Measurements from ENCODE around the gene C2CD2L.

GRCh38 chr11:119084663-119085436 lies 22.3 kb upstream of the C2CD2L start, which contains the start of gene HMBS:
- peak; percentile 94 for TF ChIP-seq POLR2AphosphoS5 (IDR thresholded peaks at IDR 0.05; ENCODE audit: insufficient read depth, low read depth, low read length)
- TF ChIP-seq CTCF (IDR thresholded peaks at IDR 0.05; ENCODE audit: extremely low read depth in 1 of 2, insufficient read depth in 1 of 2, low read depth in 1 of 2, low read length in 2 of 2) = no peak
- TF ChIP-seq EZH2 (IDR thresholded peaks at IDR 0.05; ENCODE audit: borderline replicate concordance, low read depth, low read length, severe bottlenecking) = no peak
- TF ChIP-seq JUN (IDR thresholded peaks at IDR 0.05; ENCODE audit: borderline replicate concordance, insufficient read depth, insufficient read length, low read depth) = no peak
